HCT116 (cell line): ENCODE data around the gene DCAF6. TPM values are rescaled to one million over a fixed set of nuclear protein-coding genes. Genes with fewer than 3 reads are reported as not detected.

Experiments used
- ATAC-seq: fragments of 200-7000 bp; cut with Tn5 transposase; 2 replicates; pipeline ENCODE4 v1.9.1; 2020; ENCODE audit warnings: mild to moderate bottlenecking, moderate library complexity
- BruUV-seq: library from RNA; stranded (reverse); fragments of 400-500 nt; replicated peaks from 2 replicates; lab custom pipeline; 2021; lab: Mats Ljungman, UMichigan
- CTCF ChIA-PET: fragments of 300-600 bp; sonication (Branson Sonifier 250); formaldehyde crosslinking; loops from one replicate; lab custom pipeline; 2021; ENCODE audit warnings: antibody characterized with exemption; lab: Charles Lee
- POLR2A ChIA-PET: fragments of 300-600, 350-600 bp; sonication (Branson Sonifier 250); formaldehyde crosslinking; loops from one replicate; lab custom pipeline; 2021; ENCODE audit warnings: antibody characterized with exemption; lab: Charles Lee
- RAD21 ChIA-PET, 2 experiments: fragments of 300-600 bp; sonication (Branson Sonifier 250); formaldehyde crosslinking; loops; one replicate each; lab custom pipeline; 2023; ENCODE audit warnings: low total read pairs in 2 of 2; ENCODE audit not compliant: uncharacterized antibody in 2 of 2, unreplicated experiment in 2 of 2, low non-redundant PET in 1 of 2; lab: Charles Lee
- DNase-seq: peaks from one replicate; pipeline ENCODE4 v3.0.0-alpha.2; 2010; ENCODE audit warnings: low read depth, low spot score
- H2AFZ ChIP-seq: fragments of 200-600 bp; shearing (Covaris generic), sonication (generic); 2 replicates; pipeline ENCODE4 v1.6.1; 2017; ENCODE audit warnings: low read depth, mixed run types, mixed read lengths, antibody characterized with exemption, low read length; ENCODE audit not compliant: poor library complexity, severe bottlenecking
- H3K27ac ChIP-seq: 2 replicates; pipeline ENCODE4 v1.5.1; 2012; ENCODE audit warnings: low read depth, low read length
- H3K27me3 ChIP-seq: fragments of 200-600 bp; sonication (generic); 2 replicates; pipeline ENCODE4 v1.6.1; 2016; ENCODE audit warnings: mixed run types, low read length, mixed read lengths; ENCODE audit not compliant: insufficient read depth
- H3K36me3 ChIP-seq, 2 experiments: fragments of 200-500 bp in 1 of 2; fragments of 200-600 bp in 1 of 2; sonication (Bioruptor generic) in 1 of 2; sonication (generic) in 1 of 2; 2 replicates each; pipeline versions ENCODE4 v1.5.1 to v1.6.1; 2014 to 2016; ENCODE audit warnings: low read length in 2 of 2, inconsistent platforms in 1 of 2, mixed read lengths in 1 of 2, mixed run types in 1 of 2; ENCODE audit not compliant: insufficient read depth in 2 of 2, control insufficient read depth in 1 of 2
- H3K4me1 ChIP-seq, 2 experiments: fragments of 200-600 bp in 1 of 2; sonication (generic) in 1 of 2; 2 replicates each; pipeline versions ENCODE4 v1.5.1 to v1.6.1; 2012 to 2017; ENCODE audit warnings: low read length in 2 of 2, inconsistent platforms in 1 of 2, mild to moderate bottlenecking in 1 of 2, mixed read lengths in 1 of 2, mixed run types in 1 of 2, moderate library complexity in 1 of 2; ENCODE audit not compliant: insufficient read depth in 2 of 2, control insufficient read depth in 1 of 2
- H3K4me2 ChIP-seq: fragments of 200-600 bp; sonication (generic); 2 replicates; pipeline ENCODE4 v1.6.1; 2017; ENCODE audit warnings: mixed run types, low read length, mixed read lengths
- H3K4me3 ChIP-seq, 2 experiments: fragments of 200-600 bp in 1 of 2; sonication (generic) in 1 of 2; replicated peaks in 1 of 2; 2 replicates each; pipeline ENCODE4 v1.5.1; 2011 to 2016; ENCODE audit warnings: low read length in 2 of 2, control low read depth in 1 of 2, low read depth in 1 of 2, mild to moderate bottlenecking in 1 of 2, mixed read lengths in 1 of 2, mixed run types in 1 of 2
- H3K79me2 ChIP-seq: fragments of 200-600 bp; sonication (generic); 2 replicates; pipeline ENCODE4 v1.6.1; 2017; ENCODE audit warnings: mild to moderate bottlenecking, mixed run types, low read length, moderate library complexity, mixed read lengths; ENCODE audit not compliant: insufficient read depth
- H3K9ac ChIP-seq: fragments of 200-600 bp; sonication (generic); 2 replicates; pipeline ENCODE4 v1.6.1; 2016; ENCODE audit warnings: low read length, mixed read lengths
- H3K9me2 ChIP-seq: fragments of 200-600 bp; sonication (generic), shearing (Covaris generic); 2 replicates; pipeline ENCODE4 v1.6.1; 2017; ENCODE audit warnings: mixed run types, mild to moderate bottlenecking, moderate library complexity; ENCODE audit not compliant: insufficient read depth
- H3K9me3 ChIP-seq, 2 experiments: fragments of 200-500 bp in 1 of 2; fragments of 200-600 bp in 1 of 2; sonication (Bioruptor generic) in 1 of 2; sonication (generic) in 1 of 2; 2 replicates each; pipeline ENCODE4 v1.6.1; 2014 to 2017; ENCODE audit warnings: low read length in 2 of 2, mixed read lengths in 2 of 2, inconsistent platforms in 1 of 2, low read depth in 1 of 2, mild to moderate bottlenecking in 1 of 2, mixed run types in 1 of 2, moderate library complexity in 1 of 2; ENCODE audit not compliant: control insufficient read depth in 1 of 2, insufficient read depth in 1 of 2
- H4K20me1 ChIP-seq: fragments of 200-600 bp; sonication (generic), shearing (Covaris generic); 2 replicates; pipeline ENCODE4 v1.6.1; 2017; ENCODE audit warnings: mixed run types, mild to moderate bottlenecking, moderate library complexity; ENCODE audit not compliant: insufficient read depth
- CEBPB ChIP-seq: IDR thresholded peaks from 2 replicates; pipeline ENCODE4 v1.6.1; 2012; ENCODE audit warnings: low read depth
- EGR1 ChIP-seq: IDR thresholded peaks from 2 replicates; pipeline ENCODE4 v1.6.1; 2012; ENCODE audit warnings: low read depth
- ELF1 ChIP-seq: IDR thresholded peaks from 2 replicates; pipeline ENCODE4 v1.6.1; 2012; ENCODE audit warnings: low read depth, borderline replicate concordance
- EZH2 ChIP-seq: fragments of 200-600 bp; sonication (generic); IDR thresholded peaks from 2 replicates; pipeline ENCODE4 v1.6.1; 2017; ENCODE audit warnings: antibody characterized with exemption, mixed run types
- EZH2phosphoT487 ChIP-seq: fragments of 200-600 bp; IDR thresholded peaks from 2 replicates; pipeline ENCODE4 v1.6.1; 2018; ENCODE audit warnings: antibody characterized with exemption, borderline replicate concordance
- FOSL1 ChIP-seq: IDR thresholded peaks from 2 replicates; pipeline ENCODE4 v1.6.1; 2012; ENCODE audit warnings: low read depth
- JUND ChIP-seq: IDR thresholded peaks from 2 replicates; pipeline ENCODE4 v1.6.1; 2012
- POLR2A ChIP-seq: IDR thresholded peaks from 2 replicates; pipeline ENCODE4 v1.7.0; 2011; ENCODE audit warnings: borderline replicate concordance; ENCODE audit not compliant: insufficient read depth, insufficient read length; ENCODE audit errors: extremely low read depth
- POLR2AphosphoS5 ChIP-seq: IDR thresholded peaks from 2 replicates; pipeline ENCODE4 v1.6.1; 2011; ENCODE audit warnings: mild to moderate bottlenecking, low read depth, low read length, moderate library complexity
- RAD21 ChIP-seq: IDR thresholded peaks from 2 replicates; pipeline ENCODE4 v1.6.1; 2012; ENCODE audit warnings: low read depth, mild to moderate bottlenecking
- SP1 ChIP-seq: IDR thresholded peaks from 2 replicates; pipeline ENCODE4 v1.6.1; 2012; ENCODE audit warnings: low read depth
- SRF ChIP-seq: IDR thresholded peaks from 2 replicates; pipeline ENCODE4 v1.6.1; 2012; ENCODE audit warnings: low read depth
- TCF7L2 ChIP-seq: IDR thresholded peaks from 2 replicates; pipeline ENCODE4 v1.7.0; 2011; ENCODE audit warnings: borderline replicate concordance, inconsistent platforms; ENCODE audit not compliant: insufficient read depth, insufficient read length; ENCODE audit errors: extremely low read depth
- YY1 ChIP-seq: IDR thresholded peaks from 2 replicates; pipeline ENCODE4 v1.6.1; 2011; ENCODE audit warnings: low read length, low read depth, moderate library complexity, mild to moderate bottlenecking; ENCODE audit not compliant: insufficient replicate concordance; ENCODE audit errors: extremely low read depth
- ZNF274 ChIP-seq: fragments of 200-500 bp; sonication (Bioruptor generic); IDR thresholded peaks from 2 replicates; pipeline ENCODE4 v1.6.1; 2014; ENCODE audit warnings: mild to moderate bottlenecking, low read depth, low read length, inconsistent platforms
- intact Hi-C: fragments of 100-400 bp; cut with micrococcal nuclease; formaldehyde crosslinking; loops from 2 replicates; pipeline ENCODE4 v1.10.0; 2022
- total RNA-seq: library from RNA; stranded (reverse); gene quantifications from one replicate; pipeline ENCODE4 v1.2.1, GENCODE V29; 2021; ENCODE audit not compliant: unreplicated experiment
- TF ChIP-seq, protein P1 (sequence below): IDR thresholded peaks from 2 replicates; pipeline ENCODE4 v1.6.1; 2012
- TF ChIP-seq, protein P2 (sequence below): IDR thresholded peaks from 2 replicates; pipeline ENCODE4 v1.6.1; 2012; ENCODE audit warnings: low read depth
- TF ChIP-seq, protein P3 (sequence below), 3 experiments: fragments of 200-600 bp in 1 of 3; sonication (generic) in 1 of 3; IDR thresholded peaks in 2 of 3; conservative IDR thresholded peaks in 1 of 3; 2 replicates each; pipeline ENCODE4 v1.5.1; 2012 to 2017; ENCODE audit warnings: low read depth in 2 of 3, low read length in 2 of 3, antibody characterized with exemption in 1 of 3, borderline replicate concordance in 1 of 3, control low read depth in 1 of 3, mild to moderate bottlenecking in 1 of 3, mixed read lengths in 1 of 3, mixed run types in 1 of 3, moderate library complexity in 1 of 3; ENCODE audit not compliant: insufficient read depth in 1 of 3
- TF ChIP-seq, protein P4 (sequence below): IDR thresholded peaks from 2 replicates; pipeline ENCODE4 v1.6.1; 2011; ENCODE audit warnings: mild to moderate bottlenecking, low read length, moderate library complexity; ENCODE audit not compliant: insufficient replicate concordance; ENCODE audit errors: extremely low read depth
- TF ChIP-seq, protein P5 (sequence below): IDR thresholded peaks from 2 replicates; pipeline ENCODE4 v1.6.1; 2012

The DCAF6 gene
- total RNA-seq, 1 experiment from 2014 or later, result 34.2 TPM

DNA sequence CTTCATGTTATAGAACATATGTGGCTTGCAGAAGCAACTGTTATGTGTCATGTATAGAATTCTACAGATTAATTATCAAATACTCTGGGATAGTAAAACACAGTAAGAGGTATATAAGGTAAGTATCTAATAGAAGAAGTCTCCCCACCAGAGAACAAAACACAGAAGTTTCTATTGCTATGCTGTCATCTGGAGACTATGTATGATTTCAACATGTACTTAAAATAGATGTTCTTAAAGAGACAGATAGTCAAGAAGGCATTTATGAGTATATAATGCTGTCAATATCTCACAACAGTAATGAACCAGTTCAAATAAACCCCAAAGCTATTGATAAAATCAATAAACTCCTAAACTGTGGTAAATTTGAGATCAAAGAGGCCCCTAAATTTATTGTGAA lies 14.5 kb upstream of the DCAF6 start:
- no peak for TF ChIP-seq EZH2
- TF ChIP-seq, protein P1, sequence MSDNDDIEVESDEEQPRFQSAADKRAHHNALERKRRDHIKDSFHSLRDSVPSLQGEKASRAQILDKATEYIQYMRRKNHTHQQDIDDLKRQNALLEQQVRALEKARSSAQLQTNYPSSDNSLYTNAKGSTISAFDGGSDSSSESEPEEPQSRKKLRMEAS, result no peak
- no peak for TF ChIP-seq RAD21
- TF ChIP-seq, protein P2, sequence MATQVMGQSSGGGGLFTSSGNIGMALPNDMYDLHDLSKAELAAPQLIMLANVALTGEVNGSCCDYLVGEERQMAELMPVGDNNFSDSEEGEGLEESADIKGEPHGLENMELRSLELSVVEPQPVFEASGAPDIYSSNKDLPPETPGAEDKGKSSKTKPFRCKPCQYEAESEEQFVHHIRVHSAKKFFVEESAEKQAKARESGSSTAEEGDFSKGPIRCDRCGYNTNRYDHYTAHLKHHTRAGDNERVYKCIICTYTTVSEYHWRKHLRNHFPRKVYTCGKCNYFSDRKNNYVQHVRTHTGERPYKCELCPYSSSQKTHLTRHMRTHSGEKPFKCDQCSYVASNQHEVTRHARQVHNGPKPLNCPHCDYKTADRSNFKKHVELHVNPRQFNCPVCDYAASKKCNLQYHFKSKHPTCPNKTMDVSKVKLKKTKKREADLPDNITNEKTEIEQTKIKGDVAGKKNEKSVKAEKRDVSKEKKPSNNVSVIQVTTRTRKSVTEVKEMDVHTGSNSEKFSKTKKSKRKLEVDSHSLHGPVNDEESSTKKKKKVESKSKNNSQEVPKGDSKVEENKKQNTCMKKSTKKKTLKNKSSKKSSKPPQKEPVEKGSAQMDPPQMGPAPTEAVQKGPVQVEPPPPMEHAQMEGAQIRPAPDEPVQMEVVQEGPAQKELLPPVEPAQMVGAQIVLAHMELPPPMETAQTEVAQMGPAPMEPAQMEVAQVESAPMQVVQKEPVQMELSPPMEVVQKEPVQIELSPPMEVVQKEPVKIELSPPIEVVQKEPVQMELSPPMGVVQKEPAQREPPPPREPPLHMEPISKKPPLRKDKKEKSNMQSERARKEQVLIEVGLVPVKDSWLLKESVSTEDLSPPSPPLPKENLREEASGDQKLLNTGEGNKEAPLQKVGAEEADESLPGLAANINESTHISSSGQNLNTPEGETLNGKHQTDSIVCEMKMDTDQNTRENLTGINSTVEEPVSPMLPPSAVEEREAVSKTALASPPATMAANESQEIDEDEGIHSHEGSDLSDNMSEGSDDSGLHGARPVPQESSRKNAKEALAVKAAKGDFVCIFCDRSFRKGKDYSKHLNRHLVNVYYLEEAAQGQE, result no peak
- no peak for TF ChIP-seq YY1
- TF ChIP-seq, protein P3, sequence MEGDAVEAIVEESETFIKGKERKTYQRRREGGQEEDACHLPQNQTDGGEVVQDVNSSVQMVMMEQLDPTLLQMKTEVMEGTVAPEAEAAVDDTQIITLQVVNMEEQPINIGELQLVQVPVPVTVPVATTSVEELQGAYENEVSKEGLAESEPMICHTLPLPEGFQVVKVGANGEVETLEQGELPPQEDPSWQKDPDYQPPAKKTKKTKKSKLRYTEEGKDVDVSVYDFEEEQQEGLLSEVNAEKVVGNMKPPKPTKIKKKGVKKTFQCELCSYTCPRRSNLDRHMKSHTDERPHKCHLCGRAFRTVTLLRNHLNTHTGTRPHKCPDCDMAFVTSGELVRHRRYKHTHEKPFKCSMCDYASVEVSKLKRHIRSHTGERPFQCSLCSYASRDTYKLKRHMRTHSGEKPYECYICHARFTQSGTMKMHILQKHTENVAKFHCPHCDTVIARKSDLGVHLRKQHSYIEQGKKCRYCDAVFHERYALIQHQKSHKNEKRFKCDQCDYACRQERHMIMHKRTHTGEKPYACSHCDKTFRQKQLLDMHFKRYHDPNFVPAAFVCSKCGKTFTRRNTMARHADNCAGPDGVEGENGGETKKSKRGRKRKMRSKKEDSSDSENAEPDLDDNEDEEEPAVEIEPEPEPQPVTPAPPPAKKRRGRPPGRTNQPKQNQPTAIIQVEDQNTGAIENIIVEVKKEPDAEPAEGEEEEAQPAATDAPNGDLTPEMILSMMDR (IDR thresholded peaks at IDR 0.05 in 2 of 3, conservative IDR thresholded peaks at IDR 0.05 in 1 of 3; ENCODE audit: borderline replicate concordance in 1 of 3, insufficient read depth in 1 of 3, low read depth in 2 of 3, low read length in 2 of 3), result no peak
- TF ChIP-seq, protein P4, sequence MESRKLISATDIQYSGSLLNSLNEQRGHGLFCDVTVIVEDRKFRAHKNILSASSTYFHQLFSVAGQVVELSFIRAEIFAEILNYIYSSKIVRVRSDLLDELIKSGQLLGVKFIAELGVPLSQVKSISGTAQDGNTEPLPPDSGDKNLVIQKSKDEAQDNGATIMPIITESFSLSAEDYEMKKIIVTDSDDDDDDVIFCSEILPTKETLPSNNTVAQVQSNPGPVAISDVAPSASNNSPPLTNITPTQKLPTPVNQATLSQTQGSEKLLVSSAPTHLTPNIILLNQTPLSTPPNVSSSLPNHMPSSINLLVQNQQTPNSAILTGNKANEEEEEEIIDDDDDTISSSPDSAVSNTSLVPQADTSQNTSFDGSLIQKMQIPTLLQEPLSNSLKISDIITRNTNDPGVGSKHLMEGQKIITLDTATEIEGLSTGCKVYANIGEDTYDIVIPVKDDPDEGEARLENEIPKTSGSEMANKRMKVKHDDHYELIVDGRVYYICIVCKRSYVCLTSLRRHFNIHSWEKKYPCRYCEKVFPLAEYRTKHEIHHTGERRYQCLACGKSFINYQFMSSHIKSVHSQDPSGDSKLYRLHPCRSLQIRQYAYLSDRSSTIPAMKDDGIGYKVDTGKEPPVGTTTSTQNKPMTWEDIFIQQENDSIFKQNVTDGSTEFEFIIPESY, result no peak
- no peak for TF ChIP-seq POLR2A
- no peak for TF ChIP-seq EZH2phosphoT487
- no peak for TF ChIP-seq CEBPB
- no peak for TF ChIP-seq JUND
- no peak for TF ChIP-seq FOSL1
- TF ChIP-seq, protein P5, sequence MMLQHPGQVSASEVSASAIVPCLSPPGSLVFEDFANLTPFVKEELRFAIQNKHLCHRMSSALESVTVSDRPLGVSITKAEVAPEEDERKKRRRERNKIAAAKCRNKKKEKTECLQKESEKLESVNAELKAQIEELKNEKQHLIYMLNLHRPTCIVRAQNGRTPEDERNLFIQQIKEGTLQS, result no peak
- TF ChIP-seq ELF1, result no peak
- TF ChIP-seq POLR2AphosphoS5, result no peak
- TF ChIP-seq ZNF274, result no peak
- TF ChIP-seq SP1, result no peak
- TF ChIP-seq SRF, result no peak
- TF ChIP-seq TCF7L2, result no peak
- no peak for TF ChIP-seq EGR1
- Histone ChIP-seq H3K9ac (no peak overlapping the region), H4K20me1 (no peaks in the 10 kb centered on the region), H3K4me2 (no peak overlapping the region), H3K4me1 (peaks cover 0 to 15% of the 10 kb centered on the region in 2 experiments; a peak in 2 of 4 replicates), H3K27me3 (no peaks in the 10 kb centered on the region), H3K27ac (no peak overlapping the region), H3K36me3 (no peaks in the 10 kb centered on the region), H3K9me3 (no peaks in the 10 kb centered on the region), H3K4me3 (no peak overlapping the region), H2AFZ (no peak overlapping the region), H3K79me2 (no peaks in the 10 kb centered on the region), H3K9me2 (no peaks in the 10 kb centered on the region)
- CTCF ChIA-PET, result no interaction called here
- DNase-seq (no peak), ATAC-seq (no peak)
- intact Hi-C loops, result no loop called here
- RAD21 ChIA-PET, result no interaction called here
- no TSS peak for BruUV-seq
- POLR2A ChIA-PET, result interaction anchor here (0.8 kb wide), 1 partner anchor 15 kb away, joined by 3 read pairs; the partner anchor contains the start of gene MPC2
